ENCODE measurements around the gene VAT1L. TPM values are rescaled to one million over a fixed set of nuclear protein-coding genes. Genes with fewer than 3 reads are reported as not detected.

The VAT1L gene
- total RNA-seq, 1 donor from 2014 or later, result 0.67 TPM

DNA sequence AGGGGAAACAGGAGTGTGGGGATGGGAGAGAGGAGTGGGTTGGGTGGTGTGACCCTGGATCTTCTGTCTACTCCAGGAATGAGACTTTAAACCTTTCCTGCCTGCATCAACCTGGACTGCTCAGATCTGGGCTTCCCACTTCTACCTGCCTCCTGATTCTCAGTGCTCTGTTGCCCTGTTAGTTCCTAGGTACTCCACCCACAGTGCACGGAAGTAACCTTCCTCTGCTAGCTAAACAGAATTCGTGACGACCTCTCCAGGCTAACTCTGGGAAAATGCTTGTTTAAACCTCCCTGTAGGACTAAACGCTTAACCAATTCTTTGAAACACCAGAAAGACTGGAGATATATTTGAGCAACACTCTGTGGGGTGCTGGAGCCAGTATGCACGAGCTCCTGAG lies 150.5 kb downstream of the VAT1L start:
- Mint-ChIP-seq H3K9me3 (ENCODE audit: low read depth) (peaks cover 9% of the 10 kb centered on the region), H3K4me1 (ENCODE audit: low read depth) (peaks cover 6% of the 10 kb centered on the region), H3K4me3 (ENCODE audit: low read depth) (no peak overlapping the region), H3K27me3 (no peaks in the 10 kb centered on the region), H3K36me3 (ENCODE audit: insufficient read depth) (no peaks in the 10 kb centered on the region), H3K27ac (no peak overlapping the region)
- no peak for DNase-seq (ENCODE audit: low spot score, unreplicated experiment)
- TF ChIP-seq, protein P1, sequence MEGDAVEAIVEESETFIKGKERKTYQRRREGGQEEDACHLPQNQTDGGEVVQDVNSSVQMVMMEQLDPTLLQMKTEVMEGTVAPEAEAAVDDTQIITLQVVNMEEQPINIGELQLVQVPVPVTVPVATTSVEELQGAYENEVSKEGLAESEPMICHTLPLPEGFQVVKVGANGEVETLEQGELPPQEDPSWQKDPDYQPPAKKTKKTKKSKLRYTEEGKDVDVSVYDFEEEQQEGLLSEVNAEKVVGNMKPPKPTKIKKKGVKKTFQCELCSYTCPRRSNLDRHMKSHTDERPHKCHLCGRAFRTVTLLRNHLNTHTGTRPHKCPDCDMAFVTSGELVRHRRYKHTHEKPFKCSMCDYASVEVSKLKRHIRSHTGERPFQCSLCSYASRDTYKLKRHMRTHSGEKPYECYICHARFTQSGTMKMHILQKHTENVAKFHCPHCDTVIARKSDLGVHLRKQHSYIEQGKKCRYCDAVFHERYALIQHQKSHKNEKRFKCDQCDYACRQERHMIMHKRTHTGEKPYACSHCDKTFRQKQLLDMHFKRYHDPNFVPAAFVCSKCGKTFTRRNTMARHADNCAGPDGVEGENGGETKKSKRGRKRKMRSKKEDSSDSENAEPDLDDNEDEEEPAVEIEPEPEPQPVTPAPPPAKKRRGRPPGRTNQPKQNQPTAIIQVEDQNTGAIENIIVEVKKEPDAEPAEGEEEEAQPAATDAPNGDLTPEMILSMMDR (IDR thresholded peaks at IDR 0.05; ENCODE audit: unreplicated experiment), result no peak

- Mint-ChIP-seq H3K36me3 (ENCODE audit: insufficient read depth) (no peaks in the 10 kb centered on the region), H3K27ac (no peak overlapping the region), H3K4me1 (ENCODE audit: low read depth) (peaks cover 6% of the 10 kb centered on the region), H3K9me3 (ENCODE audit: low read depth) (peaks cover 9% of the 10 kb centered on the region), H3K4me3 (ENCODE audit: low read depth) (no peak overlapping the region), H3K27me3 (no peaks in the 10 kb centered on the region)
- TF ChIP-seq, protein P1 (IDR thresholded peaks at IDR 0.05; ENCODE audit: unreplicated experiment), result no peak
- DNase-seq (ENCODE audit: low spot score, unreplicated experiment), result no peak
Observed at GRCh38 chr16:77939968-77940367, 151.6 kb downstream of the VAT1L start.

DNA sequence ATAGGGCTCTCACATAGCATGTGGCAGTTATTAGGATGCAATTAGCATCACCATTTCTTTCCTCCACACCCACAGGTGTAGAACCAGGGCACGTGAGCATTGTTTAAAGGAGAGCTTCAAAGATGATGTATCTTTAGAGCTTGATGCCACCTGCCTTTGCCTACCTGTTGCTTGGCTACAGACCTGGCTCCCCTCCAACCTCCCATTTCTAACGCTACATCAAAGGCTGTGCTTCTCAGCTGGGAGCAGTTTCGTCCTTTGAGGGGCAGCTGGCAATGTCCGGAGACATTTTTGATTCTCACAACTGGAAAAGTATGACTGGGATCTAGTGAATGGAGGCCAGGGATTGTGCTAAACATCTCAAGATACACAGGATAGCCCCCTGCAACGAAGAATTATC lies 155.4 kb downstream of the VAT1L start:
- Mint-ChIP-seq H3K27me3 (no peaks in the 10 kb centered on the region), H3K4me3 (ENCODE audit: low read depth) (no peak overlapping the region), H3K4me1 (ENCODE audit: low read depth) (peaks cover 14% of the 10 kb centered on the region), H3K9me3 (ENCODE audit: low read depth) (peaks cover 6% of the 10 kb centered on the region), H3K27ac (no peak overlapping the region), H3K36me3 (ENCODE audit: insufficient read depth) (no peaks in the 10 kb centered on the region)
- no peak for DNase-seq (ENCODE audit: low spot score, unreplicated experiment)
- TF ChIP-seq, protein P1 (IDR thresholded peaks at IDR 0.05; ENCODE audit: unreplicated experiment), result no peak

- peaks cover 6% of the 10 kb centered on the region for H3K9me3 Mint-ChIP-seq (ENCODE audit: low read depth)
- TF ChIP-seq, protein P1 (IDR thresholded peaks at IDR 0.05; ENCODE audit: unreplicated experiment), result no peak
- H3K36me3 Mint-ChIP-seq (ENCODE audit: insufficient read depth), result no peaks in the 10 kb centered on the region
- H3K4me3 Mint-ChIP-seq (ENCODE audit: low read depth), result no peak overlapping the region
- no peak overlapping the region for H3K27ac Mint-ChIP-seq
- no peak for DNase-seq (ENCODE audit: low spot score, unreplicated experiment)
- H3K27me3 Mint-ChIP-seq, result no peaks in the 10 kb centered on the region
- H3K4me1 Mint-ChIP-seq (ENCODE audit: low read depth), result peaks cover 11% of the 10 kb centered on the region
Observed at GRCh38 chr16:77944631-77945030, 156.3 kb downstream of the VAT1L start.

- TF ChIP-seq, protein P1 (IDR thresholded peaks at IDR 0.05; ENCODE audit: unreplicated experiment), result no peak
- Mint-ChIP-seq H3K4me3 (ENCODE audit: low read depth) (no peak overlapping the region), H3K27ac (no peak overlapping the region), H3K27me3 (no peaks in the 10 kb centered on the region), H3K36me3 (ENCODE audit: insufficient read depth) (no peaks in the 10 kb centered on the region), H3K9me3 (ENCODE audit: low read depth) (peaks cover 6% of the 10 kb centered on the region), H3K4me1 (ENCODE audit: low read depth) (peaks cover 11% of the 10 kb centered on the region)
- DNase-seq (ENCODE audit: low spot score, unreplicated experiment), result no peak
Observed at GRCh38 chr16:77945126-77945525, 156.8 kb downstream of the VAT1L start.
